Mucosa of stomach (tissue), 1 donor: ENCODE measurements around the gene KDM4C.

Experiments used
- H3K27me3 ChIP-seq: one replicate; pipeline ENCODE4 v1.7.0; 2013; ENCODE audit warnings: mild to moderate bottlenecking, low read length; ENCODE audit not compliant: control insufficient read depth, insufficient read depth
- H3K36me3 ChIP-seq: one replicate; pipeline ENCODE4 v1.7.0; 2013; ENCODE audit warnings: low read length; ENCODE audit not compliant: control insufficient read depth, insufficient read depth
- H3K4me1 ChIP-seq: one replicate; pipeline ENCODE4 v1.7.0; 2013; ENCODE audit warnings: mild to moderate bottlenecking, low read length; ENCODE audit not compliant: control insufficient read depth, insufficient read depth
- H3K4me3 ChIP-seq: one replicate; pipeline ENCODE4 v1.7.0; 2013; ENCODE audit warnings: low read length
- H3K9ac ChIP-seq: one replicate; pipeline ENCODE4 v1.7.0; 2013; ENCODE audit warnings: mild to moderate bottlenecking, low read length, moderate library complexity
- H3K9me3 ChIP-seq: one replicate; pipeline ENCODE4 v1.7.0; 2013; ENCODE audit warnings: mild to moderate bottlenecking, low read length, moderate library complexity; ENCODE audit not compliant: control insufficient read depth
- donor health status: Pancreatic carcinoma.

The KDM4C gene

GRCh38 chr9:7185612-7186011 is 427.8 kb downstream of the KDM4C start:
- no peaks in the 10 kb centered on the region for H3K9me3 ChIP-seq
- H3K36me3 ChIP-seq = no peaks in the 10 kb centered on the region
- H3K27me3 ChIP-seq = no peaks in the 10 kb centered on the region
- no peak overlapping the region for H3K4me3 ChIP-seq
- H3K4me1 ChIP-seq = no peaks in the 10 kb centered on the region
- H3K9ac ChIP-seq = no peak overlapping the region

GRCh38 chr9:7186175-7186574 is 428.4 kb downstream of the KDM4C start:
- H3K4me3 ChIP-seq = no peak overlapping the region
- H3K9me3 ChIP-seq = no peaks in the 10 kb centered on the region
- no peaks in the 10 kb centered on the region for H3K36me3 ChIP-seq
- no peaks in the 10 kb centered on the region for H3K4me1 ChIP-seq
- no peak overlapping the region for H3K9ac ChIP-seq
- no peaks in the 10 kb centered on the region for H3K27me3 ChIP-seq

- Histone ChIP-seq H3K4me1 (no peaks in the 10 kb centered on the region), H3K27me3 (no peaks in the 10 kb centered on the region), H3K9me3 (no peaks in the 10 kb centered on the region), H3K9ac (no peak overlapping the region), H3K4me3 (no peak overlapping the region), H3K36me3 (no peaks in the 10 kb centered on the region)
Measured at GRCh38 chr9:7192266-7192665, 434.5 kb downstream of the KDM4C start.

- Histone ChIP-seq H3K4me1 (no peaks in the 10 kb centered on the region), H3K9ac (no peak overlapping the region), H3K9me3 (no peaks in the 10 kb centered on the region), H3K27me3 (no peaks in the 10 kb centered on the region), H3K4me3 (no peak overlapping the region), H3K36me3 (no peaks in the 10 kb centered on the region)
Measured at GRCh38 chr9:7195526-7195925, 437.8 kb downstream of the KDM4C start.

GRCh38 chr9:7196467-7196866 is 438.7 kb downstream of the KDM4C start:
- no peaks in the 10 kb centered on the region for H3K27me3 ChIP-seq
- no peaks in the 10 kb centered on the region for H3K4me1 ChIP-seq
- H3K9ac ChIP-seq = no peak overlapping the region
- H3K36me3 ChIP-seq = no peaks in the 10 kb centered on the region
- H3K4me3 ChIP-seq = no peak overlapping the region
- no peaks in the 10 kb centered on the region for H3K9me3 ChIP-seq

- H3K4me3 ChIP-seq = no peak overlapping the region
- H3K4me1 ChIP-seq = no peaks in the 10 kb centered on the region
- no peaks in the 10 kb centered on the region for H3K27me3 ChIP-seq
- no peak overlapping the region for H3K9ac ChIP-seq
- no peaks in the 10 kb centered on the region for H3K36me3 ChIP-seq
- H3K9me3 ChIP-seq = no peaks in the 10 kb centered on the region
Measured at GRCh38 chr9:7201196-7201595, 443.4 kb downstream of the KDM4C start.

GRCh38 chr9:7205806-7206205 is 448.0 kb downstream of the KDM4C start:
- Histone ChIP-seq H3K4me3 (no peak overlapping the region), H3K9ac (no peak overlapping the region), H3K9me3 (no peaks in the 10 kb centered on the region), H3K4me1 (no peaks in the 10 kb centered on the region), H3K27me3 (peaks cover 3% of the 10 kb centered on the region), H3K36me3 (no peaks in the 10 kb centered on the region)

- H3K4me3 ChIP-seq = no peak overlapping the region
- no peak overlapping the region for H3K9ac ChIP-seq
- H3K9me3 ChIP-seq = no peaks in the 10 kb centered on the region
- H3K4me1 ChIP-seq = no peaks in the 10 kb centered on the region
- H3K36me3 ChIP-seq = no peaks in the 10 kb centered on the region
- peaks cover 3% of the 10 kb centered on the region for H3K27me3 ChIP-seq
Measured at GRCh38 chr9:7206221-7206758, 448.5 kb downstream of the KDM4C start.

- no peak overlapping the region for H3K9ac ChIP-seq
- H3K27me3 ChIP-seq = peaks cover 3% of the 10 kb centered on the region
- no peaks in the 10 kb centered on the region for H3K4me1 ChIP-seq
- H3K36me3 ChIP-seq = no peaks in the 10 kb centered on the region
- no peaks in the 10 kb centered on the region for H3K9me3 ChIP-seq
- H3K4me3 ChIP-seq = no peak overlapping the region
Measured at GRCh38 chr9:7209016-7209715, 451.4 kb downstream of the KDM4C start.

- Histone ChIP-seq H3K27me3 (peaks cover 3% of the 10 kb centered on the region), H3K9me3 (no peaks in the 10 kb centered on the region), H3K9ac (no peak overlapping the region), H3K4me3 (no peak overlapping the region), H3K4me1 (no peaks in the 10 kb centered on the region), H3K36me3 (no peaks in the 10 kb centered on the region)
Measured at GRCh38 chr9:7209990-7210389, 452.2 kb downstream of the KDM4C start.

GRCh38 chr9:7210854-7211637 is 453.3 kb downstream of the KDM4C start:
- no peak overlapping the region for H3K9ac ChIP-seq
- H3K36me3 ChIP-seq = no peaks in the 10 kb centered on the region
- no peak overlapping the region for H3K4me3 ChIP-seq

GRCh38 chr9:7211657-7212056 is 453.9 kb downstream of the KDM4C start:
- Histone ChIP-seq H3K27me3 (peaks cover 2% of the 10 kb centered on the region), H3K9ac (no peak overlapping the region), H3K4me3 (no peak overlapping the region), H3K9me3 (no peaks in the 10 kb centered on the region), H3K36me3 (no peaks in the 10 kb centered on the region), H3K4me1 (no peaks in the 10 kb centered on the region)

More at GRCh38 chr9:7210854-7211637, 453.3 kb downstream of the KDM4C start:
- H3K4me1 ChIP-seq = no peaks in the 10 kb centered on the region
- peaks cover 3% of the 10 kb centered on the region for H3K27me3 ChIP-seq
- H3K9me3 ChIP-seq = no peaks in the 10 kb centered on the region
